ENCODE measurements around the gene SETD1A. TPM values are rescaled to one million over a fixed set of nuclear protein-coding genes. Genes with fewer than 3 reads are reported as not detected.

The SETD1A gene
- total RNA-seq, 1 experiment from 2014 or later: 33.2 TPM

- H3K4me1 ChIP-seq (replicated peaks; ENCODE audit: insufficient read depth): no peaks in the 10 kb centered on the region; the same call in 1 of the 2 replicates
- ChIA-PET CTCF (interaction anchor here (0.6 kb wide), 5 partner anchors 26 to 945 kb away, joined by 3 to 8 read pairs (median 3); no protein-coding TSS in a partner anchor), POLR2A (ENCODE audit: unreplicated experiment) (interaction anchor here (0.6 kb wide), 5 partner anchors 7 to 961 kb away, joined by 3 to 6 read pairs (median 4); no protein-coding TSS in a partner anchor)
- H3K9me2 ChIP-seq (ENCODE audit: insufficient read depth): no peaks in the 10 kb centered on the region
- H3K27ac ChIP-seq: no peak overlapping the region
- peaks cover 11% of the 10 kb centered on the region; the same call in 1 of the 2 replicates for H3K36me3 ChIP-seq (ENCODE audit: low read depth)
- peaks cover 5% of the 10 kb centered on the region; the same call in 1 of the 2 replicates for H3K9me3 ChIP-seq (ENCODE audit: insufficient read depth, low read depth)
- BruUV-seq (replicated peaks): no TSS peak
- peak overlapping the region; percentile 83 for H3K4me3 ChIP-seq
- peaks cover 11% of the 10 kb centered on the region for H4K20me1 ChIP-seq (ENCODE audit: insufficient read depth)
- peak overlapping the region; percentile 93 for H3K4me2 ChIP-seq
- peaks cover 16% of the 10 kb centered on the region for H3K79me2 ChIP-seq (ENCODE audit: low read depth)
- 0 out of 2 replicates have a peak overlapping the region, but pooled peaks have one; percentile 40 for H2AFZ ChIP-seq
- TF ChIP-seq CTCF (conservative IDR thresholded peaks at IDR 0.05): no peak
- no peak for TF ChIP-seq EZH2 (IDR thresholded peaks at IDR 0.05; ENCODE audit: low read depth)
- intact Hi-C loops (cut with micrococcal nuclease; ENCODE audit: unreplicated experiment): no loop called here
- DNase-seq: no peak
- H3F3A ChIP-seq (ENCODE audit: insufficient read depth, low read depth): peaks cover 16% of the 10 kb centered on the region; the same call in 1 of the 2 replicates
- no peaks in the 10 kb centered on the region for H3K27me3 ChIP-seq (ENCODE audit: insufficient read depth, low read depth)
These were observed 33.3 kb upstream of the SETD1A start for GRCh38 chr16:30924076-30924912.

DNA sequence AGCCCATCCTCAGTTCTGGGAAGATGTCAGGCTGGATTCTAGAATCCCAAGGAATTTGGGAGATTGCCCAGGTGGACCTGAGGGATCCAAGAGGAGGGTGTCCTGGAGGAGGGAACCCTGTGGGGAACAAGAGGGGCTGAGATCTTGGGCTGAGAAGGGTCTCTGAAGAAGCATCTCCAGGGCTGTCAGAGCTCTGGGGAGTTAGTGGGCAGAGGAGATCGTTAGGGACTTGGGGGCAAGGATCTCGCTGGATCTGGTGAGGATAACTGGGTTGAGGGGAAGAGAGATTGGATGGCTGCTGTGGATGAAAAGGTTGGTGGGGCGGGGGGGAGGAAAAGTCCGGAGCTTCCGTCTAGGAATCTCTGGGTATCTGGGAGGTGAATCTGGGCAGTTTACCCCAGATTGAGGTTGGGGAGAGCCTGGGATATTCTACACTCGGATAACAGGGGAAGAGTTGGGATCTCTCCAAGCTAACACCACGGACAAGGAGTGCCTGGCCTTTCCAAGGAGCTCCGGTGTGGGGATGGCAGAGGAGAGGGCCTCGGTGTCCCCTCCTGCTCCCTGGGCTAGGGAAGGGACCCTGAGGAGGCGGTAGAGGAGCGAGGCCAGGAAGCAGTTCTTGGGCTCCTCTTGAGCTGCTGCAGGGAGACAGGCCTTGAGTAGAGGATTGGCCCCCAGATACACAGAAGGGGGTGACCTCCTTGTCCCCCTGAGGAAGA lies 32.5 kb upstream of the SETD1A start:
- ChIA-PET POLR2A (ENCODE audit: unreplicated experiment) (no interaction called here), CTCF (no interaction called here)
- intact Hi-C loops (cut with micrococcal nuclease; ENCODE audit: unreplicated experiment): no loop called here
- H3F3A ChIP-seq (ENCODE audit: insufficient read depth, low read depth): peaks cover 16% of the 10 kb centered on the region; the same call in 1 of the 2 replicates
- peak overlapping the region; percentile 83 for H3K4me3 ChIP-seq
- no peak overlapping the region for H3K27ac ChIP-seq
- DNase-seq: no peak
- peaks cover 5% of the 10 kb centered on the region; the same call in 1 of the 2 replicates for H3K9me3 ChIP-seq (ENCODE audit: insufficient read depth, low read depth)
- H3K36me3 ChIP-seq (ENCODE audit: low read depth): peaks cover 11% of the 10 kb centered on the region; the same call in 1 of the 2 replicates
- no peaks in the 10 kb centered on the region for H3K27me3 ChIP-seq (ENCODE audit: insufficient read depth, low read depth)
- no peaks in the 10 kb centered on the region for H3K9me2 ChIP-seq (ENCODE audit: insufficient read depth)
- H2AFZ ChIP-seq: no peak overlapping the region
- peaks cover 16% of the 10 kb centered on the region for H3K79me2 ChIP-seq (ENCODE audit: low read depth)
- H3K4me2 ChIP-seq: peak overlapping the region; percentile 93
- no peaks in the 10 kb centered on the region; the same call in 1 of the 2 replicates for H3K4me1 ChIP-seq (replicated peaks; ENCODE audit: insufficient read depth)
- TF ChIP-seq EZH2 (IDR thresholded peaks at IDR 0.05; ENCODE audit: low read depth): no peak
- TF ChIP-seq CTCF (conservative IDR thresholded peaks at IDR 0.05): no peak
- peaks cover 11% of the 10 kb centered on the region for H4K20me1 ChIP-seq (ENCODE audit: insufficient read depth)
- no TSS peak for BruUV-seq (replicated peaks)

GRCh38 chr16:30925632-30925987 lies 31.9 kb upstream of the SETD1A start:
- H3K27me3 ChIP-seq (ENCODE audit: insufficient read depth, low read depth): no peaks in the 10 kb centered on the region
- BruUV-seq (replicated peaks): no TSS peak
- H3K9me3 ChIP-seq (ENCODE audit: insufficient read depth, low read depth): peaks cover 5% of the 10 kb centered on the region; the same call in 1 of the 2 replicates
- TF ChIP-seq CTCF (conservative IDR thresholded peaks at IDR 0.05): no peak
- TF ChIP-seq EZH2 (IDR thresholded peaks at IDR 0.05; ENCODE audit: low read depth): no peak
- H3K9me2 ChIP-seq (ENCODE audit: insufficient read depth): no peaks in the 10 kb centered on the region
- peaks cover 15% of the 10 kb centered on the region; the same call in 1 of the 2 replicates for H3K36me3 ChIP-seq (ENCODE audit: low read depth)
- ChIA-PET POLR2A (ENCODE audit: unreplicated experiment) (no interaction called here), CTCF (no interaction called here)
- no peaks in the 10 kb centered on the region; the same call in 1 of the 2 replicates for H3K4me1 ChIP-seq (replicated peaks; ENCODE audit: insufficient read depth)
- H4K20me1 ChIP-seq (ENCODE audit: insufficient read depth): peaks cover 14% of the 10 kb centered on the region
- H3F3A ChIP-seq (ENCODE audit: insufficient read depth, low read depth): peaks cover 16% of the 10 kb centered on the region; the same call in 1 of the 2 replicates
- intact Hi-C loops (cut with micrococcal nuclease; ENCODE audit: unreplicated experiment): no loop called here
- H3K4me2 ChIP-seq: peak overlapping the region; percentile 93; the same call in 1 of the 2 replicates
- no peak for DNase-seq
- no peak overlapping the region for H2AFZ ChIP-seq
- H3K79me2 ChIP-seq (ENCODE audit: low read depth): peaks cover 16% of the 10 kb centered on the region
- no peak overlapping the region for H3K27ac ChIP-seq
- H3K4me3 ChIP-seq: no peak overlapping the region

Data from PC-9 (cell line).